HG03095 (cell line): Measurements from ENCODE around the gene NPAS4.
"Not testable (repeated sequence)": the region's sequence is repeated elsewhere in the genome, so short reads cannot be mapped to it uniquely, and the experiment has no call there.

Experiments
- ATAC-seq: cut with Tn5 transposase; IDR thresholded peaks from one replicate; pipeline ENCODE4 v1.9.1; 2021; ENCODE audit warnings: moderate library complexity; ENCODE audit not compliant: unreplicated experiment

The NPAS4 gene

DNA sequence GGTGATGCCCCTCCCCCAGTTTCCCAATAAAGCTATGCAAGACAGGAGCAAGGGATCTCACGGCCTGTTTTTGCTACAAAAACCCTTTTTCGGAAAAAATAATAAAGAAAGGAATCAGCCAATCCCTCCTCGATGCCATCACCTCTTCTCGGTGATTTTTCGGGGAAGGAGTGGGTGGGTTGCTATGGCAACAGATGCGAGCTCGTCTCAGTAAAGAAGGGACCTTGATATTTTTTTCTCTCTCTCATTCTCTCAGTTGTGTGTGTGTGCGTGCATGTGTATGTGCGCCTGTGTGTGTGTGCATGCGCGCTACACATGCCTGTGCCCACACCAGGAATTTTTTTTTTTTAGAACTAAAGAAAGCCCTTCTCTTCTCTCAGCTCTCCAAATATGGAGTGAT is 3.8 kb upstream of the NPAS4 start:
- no peak for ATAC-seq

- ATAC-seq = no peak
These were observed 2.5 kb upstream of the NPAS4 start for GRCh38 chr11:66418168-66418985.

DNA sequence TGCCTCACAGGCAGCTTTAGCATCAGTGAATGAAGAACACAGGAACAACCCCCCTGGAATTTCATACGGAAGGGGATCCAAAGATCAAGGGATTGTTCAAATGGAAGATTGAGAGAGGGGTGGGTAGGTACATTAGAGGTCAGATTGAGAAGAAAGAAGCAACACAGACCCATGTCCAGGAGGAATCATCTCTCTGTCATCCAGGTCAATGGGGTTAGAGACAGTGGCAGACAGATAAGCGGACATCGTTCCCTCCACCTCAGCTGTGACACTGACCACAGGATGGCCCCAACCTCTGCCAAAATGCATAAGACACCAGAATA is 1.9 kb upstream of the NPAS4 start:
- no peak for ATAC-seq

DNA sequence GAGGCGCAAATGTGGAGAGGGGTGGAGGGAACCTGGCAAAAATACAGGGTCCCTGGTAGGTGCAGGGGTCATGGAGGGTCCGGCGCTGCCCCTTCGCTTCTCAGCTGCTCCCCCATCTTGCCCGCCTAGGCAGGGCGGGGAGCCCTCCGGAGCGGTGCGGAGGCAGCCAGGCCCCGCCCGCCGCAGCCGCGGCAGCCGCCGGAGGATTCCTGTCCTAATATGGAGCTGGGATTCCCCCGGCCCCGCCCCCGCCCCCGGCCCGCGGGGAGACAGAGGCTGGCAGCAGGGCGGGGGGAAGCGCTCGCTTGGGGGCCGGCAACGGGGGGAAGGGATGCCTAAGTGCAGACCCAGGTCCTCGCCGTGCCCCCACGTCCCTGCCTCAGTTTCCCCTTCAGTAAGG is 1.0 kb upstream of the NPAS4 start:
- ATAC-seq = no peak

- peak; percentile 68 for ATAC-seq
These were observed 814 bp downstream of the NPAS4 start for GRCh38 chr11:66421492-66422205.

GRCh38 chr11:66426314-66426713 is 5.5 kb downstream of the NPAS4 start:
- no peak for ATAC-seq

GRCh38 chr11:66428933-66429332 is 8.1 kb downstream of the NPAS4 start:
- no peak for ATAC-seq

GRCh38 chr11:66429983-66430602 is 9.3 kb downstream of the NPAS4 start:
- no peak for ATAC-seq

- ATAC-seq = not testable (repeated sequence)
These were observed 10.5 kb downstream of the NPAS4 start for GRCh38 chr11:66431287-66431686.

DNA sequence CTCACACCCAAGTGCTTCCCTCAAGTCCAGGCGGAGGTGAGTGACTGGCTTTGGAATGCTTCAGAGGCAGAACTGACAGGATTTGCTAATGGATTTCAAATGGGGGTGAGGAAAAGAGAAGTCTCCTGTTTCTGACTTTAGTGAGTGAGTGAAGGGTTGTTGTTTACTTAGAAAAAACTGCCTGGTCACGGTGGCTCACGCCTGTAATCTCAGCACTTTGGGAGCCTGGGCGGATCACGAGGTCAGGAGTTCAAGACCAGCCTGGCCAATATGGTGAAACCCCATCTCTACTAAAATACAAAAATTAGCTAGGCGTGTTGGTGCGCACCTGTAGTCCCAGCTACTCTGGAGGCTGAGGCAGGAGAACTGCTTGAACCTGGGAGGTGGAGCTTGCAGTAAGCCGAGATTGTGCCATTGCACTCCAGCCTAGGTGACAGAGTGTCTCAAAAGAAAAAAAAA is 11.1 kb downstream of the NPAS4 start:
- ATAC-seq = not testable (repeated sequence)

- no peak for ATAC-seq
These were observed 11.8 kb downstream of the NPAS4 start for GRCh38 chr11:66432597-66432996.

DNA sequence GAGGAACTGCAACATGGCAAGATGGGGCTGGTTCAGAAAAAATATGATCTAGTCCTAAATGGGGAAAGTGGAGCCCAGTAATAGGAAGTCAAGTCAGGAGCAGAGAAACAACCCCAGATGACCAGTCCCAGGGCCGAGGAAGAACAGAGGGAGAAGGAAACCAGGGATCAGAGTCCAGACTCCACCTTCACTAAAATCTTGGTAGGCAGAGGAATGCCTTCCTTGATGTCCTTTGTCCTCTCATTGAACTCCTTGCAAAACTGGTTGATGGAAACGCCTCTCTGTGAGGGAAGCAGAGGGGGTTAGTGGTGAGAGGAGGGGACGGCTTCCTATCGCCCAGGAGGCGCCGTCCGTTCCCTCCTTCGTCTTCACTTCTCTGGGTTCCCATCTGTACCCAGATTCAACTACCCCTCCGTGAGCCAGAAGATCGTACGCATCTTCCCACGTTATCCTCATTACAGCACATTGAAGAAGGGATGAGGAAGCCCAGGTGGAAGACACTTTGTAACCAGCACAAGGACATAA is 17.2 kb downstream of the NPAS4 start:
- ATAC-seq = no peak

DNA sequence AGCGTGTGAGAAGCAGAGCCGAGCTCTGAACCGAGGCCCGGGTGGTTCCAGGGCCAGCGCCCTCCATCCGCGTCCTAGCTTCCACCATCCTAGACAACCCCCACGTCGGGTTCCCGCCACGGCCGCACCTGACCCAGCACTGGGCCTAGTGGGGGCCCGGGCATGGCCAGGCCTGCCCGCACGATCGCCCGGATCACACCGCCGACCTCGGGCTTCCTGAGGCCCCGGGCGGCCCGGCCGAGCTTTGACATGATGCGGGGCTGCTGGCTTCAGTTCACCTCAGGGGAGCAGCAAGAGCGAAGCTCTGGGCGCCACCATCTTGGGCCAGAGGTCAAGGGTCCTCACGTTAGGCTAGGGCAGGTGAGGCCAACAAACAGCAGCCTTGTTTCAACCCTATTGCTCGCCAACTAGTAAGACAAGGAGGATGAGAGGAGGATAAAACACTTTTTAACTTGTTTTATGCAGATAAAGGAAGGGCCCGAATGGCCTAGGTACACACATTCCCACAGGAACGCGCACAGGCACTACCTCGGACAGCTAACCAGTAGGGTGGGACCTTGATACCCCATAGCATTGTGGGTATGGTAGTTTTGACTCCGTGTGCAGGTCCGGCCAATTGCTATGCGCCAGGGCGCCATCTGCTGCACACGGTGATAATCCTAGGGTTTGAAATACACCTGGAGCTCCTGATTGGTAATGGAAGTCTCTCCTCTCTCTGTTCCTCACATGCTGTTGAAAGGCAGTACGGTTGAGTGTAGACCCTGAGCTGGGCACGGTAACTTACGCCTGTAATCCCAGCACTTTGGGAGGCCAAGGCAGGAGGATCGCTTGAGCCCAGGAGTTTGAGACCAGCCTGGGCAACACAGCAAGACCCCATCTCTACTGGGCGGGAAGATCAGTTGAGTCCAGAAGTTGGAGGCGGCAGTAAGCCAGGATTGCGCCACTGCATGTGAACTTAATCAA is 17.9 kb downstream of the NPAS4 start, which contains the start of gene MRPL11:
Gene MRPL11, minus strand, starts transcription at position 345 of the 963 bp plus-strand sequence. Its CDS starts 94 bp downstream, at position 251.
- ATAC-seq = peak; percentile 89

DNA sequence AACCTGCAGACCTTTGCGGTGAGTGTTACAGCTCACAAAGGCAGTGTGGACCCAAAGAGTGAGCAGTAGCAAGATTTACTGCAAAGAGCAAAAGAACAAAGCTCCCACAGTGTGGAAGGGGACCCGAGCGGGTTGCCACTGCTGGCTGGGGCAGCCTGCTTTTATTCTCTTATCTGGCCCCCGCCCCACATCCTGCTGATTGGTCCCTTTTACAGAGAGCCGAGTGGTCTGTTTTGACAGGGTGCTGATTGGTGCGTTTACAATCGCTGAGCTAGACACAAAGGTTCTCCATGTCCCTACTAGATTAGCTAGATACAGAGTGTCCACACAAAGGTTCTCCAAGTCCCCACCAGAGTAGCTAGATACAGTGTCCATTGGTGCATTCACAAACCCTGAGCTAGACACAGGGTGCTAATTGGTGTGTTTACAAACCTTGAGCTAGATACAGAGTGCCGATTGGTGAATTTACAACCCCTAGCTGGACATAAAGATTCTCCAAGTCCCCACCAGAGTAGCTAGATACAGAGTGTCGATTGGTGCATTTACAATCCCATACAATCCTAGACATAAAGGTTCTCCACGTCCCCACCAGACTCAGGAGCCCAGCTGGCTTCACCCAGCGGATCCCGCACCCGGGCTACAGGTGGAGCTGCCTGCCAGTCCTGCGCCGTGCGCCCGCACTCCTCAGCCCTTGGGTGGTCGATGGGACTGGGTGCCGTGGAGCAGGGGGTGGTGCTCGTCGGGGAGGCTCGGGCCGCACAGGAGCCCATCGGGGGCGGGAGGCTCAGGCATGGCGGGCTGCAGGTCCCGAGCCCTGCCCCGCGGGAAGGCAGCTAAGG is 19.5 kb downstream of the NPAS4 start:
- ATAC-seq = not testable (repeated sequence)

GRCh38 chr11:66440940-66441282 is 20.1 kb downstream of the NPAS4 start:
- ATAC-seq = not testable (repeated sequence)

DNA sequence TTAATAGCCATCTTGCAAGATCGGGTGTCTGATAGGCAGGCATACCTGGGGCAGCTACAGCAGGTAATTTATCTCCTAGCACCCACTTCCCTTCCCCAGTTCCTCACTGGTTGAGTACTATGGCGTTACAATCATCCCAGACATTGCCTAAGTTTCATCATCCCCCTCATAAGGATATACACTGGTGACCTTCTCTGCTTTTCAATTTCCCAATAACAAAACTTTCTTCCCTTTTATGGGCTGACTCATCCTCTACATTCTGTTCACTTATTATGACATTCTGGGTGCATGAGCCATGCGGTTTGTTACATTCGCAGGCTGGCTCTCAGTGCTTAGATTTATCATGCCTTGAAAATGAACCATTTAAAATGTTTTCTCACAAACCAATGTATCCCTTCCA is 22.8 kb downstream of the NPAS4 start:
- ATAC-seq = no peak

- no peak for ATAC-seq
These were observed 26.2 kb downstream of the NPAS4 start for GRCh38 chr11:66447012-66447411.

GRCh38 chr11:66448523-66448922 is 27.7 kb downstream of the NPAS4 start:
- no peak for ATAC-seq

- ATAC-seq = no peak
These were observed 29.7 kb downstream of the NPAS4 start for GRCh38 chr11:66450560-66450959.

DNA sequence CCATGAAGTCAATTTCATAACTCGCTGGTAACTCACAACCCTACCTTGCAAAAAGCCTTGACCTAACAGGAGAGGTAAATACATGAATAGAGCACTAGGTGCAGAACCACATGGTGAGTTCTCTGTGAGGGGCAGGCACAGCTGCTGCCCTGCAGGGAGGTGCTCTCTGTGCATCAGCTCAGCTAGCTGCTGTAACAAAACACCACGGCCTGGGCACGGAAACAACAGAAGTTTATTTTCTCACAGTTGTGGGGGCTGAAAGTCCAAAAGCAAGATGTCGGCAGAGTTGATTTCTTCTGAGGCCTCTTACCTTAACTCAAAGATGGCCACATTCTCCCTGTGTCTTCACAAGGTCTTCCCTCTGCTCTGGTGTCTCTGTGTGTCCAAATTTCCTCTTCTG is 30.8 kb downstream of the NPAS4 start:
- no peak for ATAC-seq
